ENCODE results near the gene CHID1.

The CHID1 gene

GRCh38 chr11:867856-868358 lies 42.7 kb downstream of the CHID1 start:
- DNase-seq, result no peak
- peaks cover 27% of the 10 kb centered on the region for H3K36me3 ChIP-seq

DNA sequence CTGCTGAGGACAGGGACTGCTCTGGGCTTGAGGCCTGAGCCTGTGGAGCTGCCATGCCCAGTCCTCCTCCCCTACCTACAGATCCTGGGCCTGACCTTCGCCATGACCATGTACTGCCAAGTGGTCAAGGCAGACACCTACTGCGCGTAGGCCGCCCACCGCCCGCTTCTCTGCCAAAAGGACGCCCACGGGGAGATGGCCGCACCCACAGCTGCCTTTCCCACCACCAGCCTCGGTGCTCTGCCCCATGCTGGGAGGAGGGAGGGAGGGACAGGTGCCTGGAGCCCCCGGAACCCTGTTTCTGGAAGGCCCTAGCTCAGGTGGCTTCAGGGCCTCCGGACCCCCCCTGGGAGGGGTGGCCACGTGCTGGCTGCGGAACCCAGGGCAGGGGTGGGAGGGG lies 44.1 kb downstream of the CHID1 start:
- Histone ChIP-seq H3K36me3 (peaks cover 27% of the 10 kb centered on the region), H3K27ac (no peak overlapping the region), H3K9me3 (ENCODE audit: severe bottlenecking) (no peaks in the 10 kb centered on the region), H3K4me3 (ENCODE audit: low read depth, low read length) (no peak overlapping the region), H3K27me3 (ENCODE audit: insufficient read depth, low read depth, severe bottlenecking) (no peaks in the 10 kb centered on the region)
- no peak for DNase-seq
- TF ChIP-seq, protein P1, sequence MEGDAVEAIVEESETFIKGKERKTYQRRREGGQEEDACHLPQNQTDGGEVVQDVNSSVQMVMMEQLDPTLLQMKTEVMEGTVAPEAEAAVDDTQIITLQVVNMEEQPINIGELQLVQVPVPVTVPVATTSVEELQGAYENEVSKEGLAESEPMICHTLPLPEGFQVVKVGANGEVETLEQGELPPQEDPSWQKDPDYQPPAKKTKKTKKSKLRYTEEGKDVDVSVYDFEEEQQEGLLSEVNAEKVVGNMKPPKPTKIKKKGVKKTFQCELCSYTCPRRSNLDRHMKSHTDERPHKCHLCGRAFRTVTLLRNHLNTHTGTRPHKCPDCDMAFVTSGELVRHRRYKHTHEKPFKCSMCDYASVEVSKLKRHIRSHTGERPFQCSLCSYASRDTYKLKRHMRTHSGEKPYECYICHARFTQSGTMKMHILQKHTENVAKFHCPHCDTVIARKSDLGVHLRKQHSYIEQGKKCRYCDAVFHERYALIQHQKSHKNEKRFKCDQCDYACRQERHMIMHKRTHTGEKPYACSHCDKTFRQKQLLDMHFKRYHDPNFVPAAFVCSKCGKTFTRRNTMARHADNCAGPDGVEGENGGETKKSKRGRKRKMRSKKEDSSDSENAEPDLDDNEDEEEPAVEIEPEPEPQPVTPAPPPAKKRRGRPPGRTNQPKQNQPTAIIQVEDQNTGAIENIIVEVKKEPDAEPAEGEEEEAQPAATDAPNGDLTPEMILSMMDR (IDR thresholded peaks at IDR 0.05; ENCODE audit: low read depth, low read length), result no peak

More at GRCh38 chr11:867856-868358, 42.7 kb downstream of the CHID1 start:
- Histone ChIP-seq H3K4me3 (ENCODE audit: low read depth, low read length) (no peak overlapping the region), H3K27me3 (ENCODE audit: insufficient read depth, low read depth, severe bottlenecking) (no peaks in the 10 kb centered on the region), H3K9me3 (ENCODE audit: severe bottlenecking) (no peaks in the 10 kb centered on the region), H3K27ac (no peak overlapping the region)
- TF ChIP-seq, protein P1 (IDR thresholded peaks at IDR 0.05; ENCODE audit: low read depth, low read length), result no peak

DNA sequence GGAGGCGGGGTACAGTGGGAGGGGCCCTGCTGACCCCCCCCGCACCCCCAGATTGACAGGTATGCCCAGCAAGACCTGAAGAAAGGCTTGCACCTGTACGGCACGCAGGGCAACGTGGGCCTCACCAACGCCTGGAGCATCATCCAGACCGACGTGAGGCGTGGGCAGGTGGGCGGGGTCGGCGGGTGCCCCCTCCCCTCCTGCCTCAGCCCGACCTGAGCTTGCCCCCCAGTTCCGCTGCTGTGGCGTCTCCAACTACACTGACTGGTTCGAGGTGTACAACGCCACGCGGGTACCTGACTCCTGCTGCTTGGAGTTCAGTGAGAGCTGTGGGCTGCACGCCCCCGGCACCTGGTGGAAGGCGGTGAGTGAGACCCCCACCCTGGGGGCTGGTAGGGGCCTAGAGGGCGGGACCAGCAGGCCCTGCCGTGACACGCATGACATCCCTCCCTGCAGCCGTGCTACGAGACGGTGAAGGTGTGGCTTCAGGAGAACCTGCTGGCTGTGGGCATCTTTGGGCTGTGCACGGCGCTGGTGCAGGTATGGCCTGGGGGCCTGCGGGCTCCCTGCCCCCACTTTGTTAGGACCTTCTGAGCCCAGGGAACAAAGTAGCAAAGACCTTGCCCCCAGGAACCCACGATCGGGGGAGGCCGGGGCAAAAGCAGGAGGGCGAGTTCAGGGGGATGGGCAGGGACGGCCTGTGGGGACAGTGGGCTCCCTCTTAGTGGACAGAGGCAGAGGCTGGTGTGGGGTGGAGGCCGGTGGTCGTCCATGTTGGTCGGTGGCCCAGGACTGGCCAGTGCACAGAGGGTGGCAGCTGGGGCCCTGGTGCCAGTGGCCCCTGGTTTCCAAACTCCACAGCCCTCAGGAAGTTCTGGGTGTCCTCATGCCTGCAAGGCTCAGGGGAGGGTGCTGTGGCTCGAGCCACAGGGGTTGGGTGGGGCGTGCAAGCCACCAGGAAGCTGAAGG lies 44.9 kb downstream of the CHID1 start:
- TF ChIP-seq, protein P1 (IDR thresholded peaks at IDR 0.05; ENCODE audit: low read depth, low read length), result no peak
- DNase-seq, result no peak
- Histone ChIP-seq H3K27ac (no peak overlapping the region), H3K4me3 (ENCODE audit: low read depth, low read length) (no peak overlapping the region), H3K9me3 (ENCODE audit: severe bottlenecking) (no peaks in the 10 kb centered on the region), H3K36me3 (peaks cover 27% of the 10 kb centered on the region), H3K27me3 (ENCODE audit: insufficient read depth, low read depth, severe bottlenecking) (no peaks in the 10 kb centered on the region)

DNA sequence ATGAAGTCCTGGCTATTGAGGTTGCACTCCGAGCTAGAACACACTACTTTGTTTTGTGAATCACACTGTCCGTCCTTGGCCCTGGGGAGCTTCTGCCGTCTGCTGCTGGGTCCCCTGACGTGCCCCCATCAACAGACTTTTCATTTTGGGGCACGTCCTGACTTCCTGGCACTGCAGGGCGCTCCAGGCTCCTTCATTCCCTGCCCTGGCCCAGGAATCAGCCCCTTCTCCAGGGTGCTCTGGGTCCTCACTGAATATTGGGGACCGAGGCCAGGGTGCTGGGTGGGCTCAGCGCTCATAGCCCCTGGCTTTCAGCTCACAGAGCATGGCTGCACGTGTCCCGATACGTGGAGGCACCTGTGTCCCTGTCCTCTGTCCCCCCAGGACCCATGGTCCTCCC lies 45.7 kb downstream of the CHID1 start:
- no peak for DNase-seq
- H3K27ac ChIP-seq, result no peak overlapping the region; the same call in 1 of the 2 replicates
- H3K4me3 ChIP-seq (ENCODE audit: low read depth, low read length), result no peak overlapping the region
- no peaks in the 10 kb centered on the region for H3K27me3 ChIP-seq (ENCODE audit: insufficient read depth, low read depth, severe bottlenecking)
- H3K36me3 ChIP-seq, result peaks cover 27% of the 10 kb centered on the region
- H3K9me3 ChIP-seq (ENCODE audit: severe bottlenecking), result no peaks in the 10 kb centered on the region
- TF ChIP-seq, protein P1 (IDR thresholded peaks at IDR 0.05; ENCODE audit: low read depth, low read length), result no peak

GRCh38 chr11:863910-864827 lies 46.4 kb downstream of the CHID1 start:
- TF ChIP-seq, protein P1 (IDR thresholded peaks at IDR 0.05; ENCODE audit: low read depth, low read length), result no peak
- no peaks in the 10 kb centered on the region for H3K27me3 ChIP-seq (ENCODE audit: insufficient read depth, low read depth, severe bottlenecking)
- H3K27ac ChIP-seq, result peak overlapping the region; percentile 82

More at GRCh38 chr11:863910-864827, 46.4 kb downstream of the CHID1 start:
- peaks cover 22% of the 10 kb centered on the region for H3K36me3 ChIP-seq
- no peak for DNase-seq
- no peak overlapping the region for H3K4me3 ChIP-seq (ENCODE audit: low read depth, low read length)
- H3K9me3 ChIP-seq (ENCODE audit: severe bottlenecking), result no peaks in the 10 kb centered on the region

Measured in WERI-Rb-1 (cell line).